H9 (cell line): ENCODE measurements around the gene SLC39A2. TPM values are rescaled to one million over a fixed set of nuclear protein-coding genes. Genes with fewer than 3 reads are reported as not detected.

Experiments used
- DNase-seq: peaks from one replicate; pipeline ENCODE4 v3.0.0-alpha.2; 2017
- H2AFZ ChIP-seq: one replicate; pipeline ENCODE4 v1.6.1; 2013; ENCODE audit warnings: mild to moderate bottlenecking, low read length, control low read depth, moderate library complexity
- H2AK5ac ChIP-seq: 2 replicates; pipeline ENCODE4 v1.6.1; 2013; ENCODE audit warnings: low read length, control low read depth, mixed read lengths; ENCODE audit not compliant: insufficient read length
- H2BK120ac ChIP-seq: one replicate; pipeline ENCODE4 v1.6.1; 2013; ENCODE audit warnings: low read depth, mild to moderate bottlenecking, low read length, control low read depth, inconsistent platforms; ENCODE audit not compliant: poor library complexity, severe bottlenecking
- H2BK12ac ChIP-seq: 2 replicates; pipeline ENCODE4 v1.6.1; 2013; ENCODE audit warnings: low read length, control low read depth, mixed read lengths, low read depth; ENCODE audit not compliant: insufficient read length
- H2BK15ac ChIP-seq: 2 replicates; pipeline ENCODE4 v1.6.1; 2013; ENCODE audit warnings: low read depth, low read length, control low read depth
- H2BK20ac ChIP-seq: one replicate; pipeline ENCODE4 v1.6.1; 2013; ENCODE audit warnings: low read depth, mild to moderate bottlenecking, low read length, control low read depth, inconsistent platforms; ENCODE audit not compliant: poor library complexity, severe bottlenecking
- H2BK5ac ChIP-seq: 2 replicates; pipeline ENCODE4 v1.6.1; 2013; ENCODE audit warnings: low read length, control low read depth, mixed read lengths; ENCODE audit not compliant: insufficient read length
- H3K14ac ChIP-seq: 2 replicates; pipeline ENCODE4 v1.6.1; 2013; ENCODE audit warnings: low read length, control low read depth; ENCODE audit not compliant: insufficient read depth
- H3K18ac ChIP-seq: 2 replicates; pipeline ENCODE4 v1.6.1; 2013; ENCODE audit warnings: low read depth, mild to moderate bottlenecking, mixed read lengths, low read length, control low read depth; ENCODE audit not compliant: insufficient read length
- H3K23ac ChIP-seq: 2 replicates; pipeline ENCODE4 v1.6.1; 2013; ENCODE audit warnings: low read length, control low read depth, mixed read lengths, low read depth; ENCODE audit not compliant: insufficient read length
- H3K23me2 ChIP-seq: 2 replicates; pipeline ENCODE4 v1.6.1; 2013; ENCODE audit warnings: low read depth, mild to moderate bottlenecking, mixed read lengths, low read length, control low read depth; ENCODE audit not compliant: insufficient read length, poor library complexity, severe bottlenecking
- H3K27ac ChIP-seq: 2 replicates; pipeline ENCODE4 v1.5.1; 2013; ENCODE audit warnings: low read length, control low read depth, mixed read lengths, low read depth; ENCODE audit not compliant: insufficient read length
- H3K27me3 ChIP-seq: 2 replicates; pipeline ENCODE4 v1.6.1; 2013; ENCODE audit warnings: low read length, control low read depth, inconsistent platforms; ENCODE audit not compliant: insufficient read depth
- H3K4ac ChIP-seq: 2 replicates; pipeline ENCODE4 v1.6.1; 2013; ENCODE audit warnings: low read depth, mild to moderate bottlenecking, control low read depth, inconsistent platforms, low read length, moderate library complexity
- H3K4me1 ChIP-seq: 2 replicates; pipeline ENCODE4 v1.6.1; 2013; ENCODE audit warnings: low read length, control low read depth, inconsistent platforms; ENCODE audit not compliant: insufficient read depth
- H3K4me2 ChIP-seq: 2 replicates; pipeline ENCODE4 v1.6.1; 2013; ENCODE audit warnings: low read length, control low read depth, mixed read lengths; ENCODE audit not compliant: insufficient read length, insufficient read depth
- H3K56ac ChIP-seq: 2 replicates; pipeline ENCODE4 v1.6.1; 2013; ENCODE audit warnings: low read depth, mild to moderate bottlenecking, mixed read lengths, low read length, control low read depth; ENCODE audit not compliant: insufficient read length
- H3K79me1 ChIP-seq: 2 replicates; pipeline ENCODE4 v1.6.1; 2013; ENCODE audit warnings: low read depth, mild to moderate bottlenecking, moderate library complexity, low read length, control low read depth, inconsistent platforms; ENCODE audit not compliant: insufficient read depth, poor library complexity, severe bottlenecking
- H3K79me2 ChIP-seq: 2 replicates; pipeline ENCODE4 v1.6.1; 2013; ENCODE audit warnings: low read length, control low read depth, inconsistent platforms; ENCODE audit not compliant: insufficient read depth
- H3K9ac ChIP-seq: 2 replicates; pipeline ENCODE4 v1.6.1; 2013; ENCODE audit warnings: low read length, control low read depth, mixed read lengths; ENCODE audit not compliant: insufficient read length; ENCODE audit errors: extremely low read depth
- H3K9me3 ChIP-seq: one replicate; pipeline ENCODE4 v1.6.1; 2013; ENCODE audit warnings: low read depth, low read length, inconsistent platforms; ENCODE audit not compliant: control insufficient read depth
- H3T11ph ChIP-seq: one replicate; pipeline ENCODE4 v1.6.1; 2013; ENCODE audit warnings: mild to moderate bottlenecking, low read length, control low read depth, inconsistent platforms
- H4K20me1 ChIP-seq: one replicate; pipeline ENCODE4 v1.6.1; 2013; ENCODE audit not compliant: control insufficient read depth, insufficient read length, insufficient read depth
- H4K5ac ChIP-seq: 2 replicates; pipeline ENCODE4 v1.6.1; 2013; ENCODE audit warnings: low read depth, mild to moderate bottlenecking, mixed read lengths, low read length, control low read depth; ENCODE audit not compliant: insufficient read length
- H4K8ac ChIP-seq: replicated peaks from 2 replicates; pipeline ENCODE4 v1.6.1; 2013; ENCODE audit warnings: low read length, control low read depth, mixed read lengths, low read depth; ENCODE audit not compliant: insufficient read length
- H4K91ac ChIP-seq: 2 replicates; pipeline ENCODE4 v1.6.1; 2013; ENCODE audit warnings: low read depth, mild to moderate bottlenecking, moderate library complexity, mixed read lengths, low read length, control low read depth; ENCODE audit not compliant: insufficient read length
- H3K27ac Mint-ChIP-seq, 3 experiments: 2 replicates in 2 of 3; 3 replicates in 1 of 3; pipeline ENCODE4 v1.8.0; 2020 to 2021; ENCODE audit warnings: mixed read lengths in 3 of 3, mild to moderate bottlenecking in 1 of 3, moderate library complexity in 1 of 3
- H3K27me3 Mint-ChIP-seq: 2 replicates; pipeline ENCODE4 v1.8.0; 2021; ENCODE audit warnings: low read depth, mild to moderate bottlenecking, moderate library complexity, mixed read lengths
- H3K36me3 Mint-ChIP-seq, 3 experiments: 2 replicates in 2 of 3; 3 replicates in 1 of 3; pipeline ENCODE4 v1.8.0; 2020 to 2021; ENCODE audit warnings: low read depth in 3 of 3, mixed read lengths in 3 of 3; ENCODE audit not compliant: insufficient read depth in 1 of 3
- H3K4me1 Mint-ChIP-seq, 2 experiments: 2 replicates each; pipeline ENCODE4 v1.8.0; 2020; ENCODE audit warnings: mixed read lengths in 2 of 2
- H3K4me3 Mint-ChIP-seq, 2 experiments: 2 replicates in 1 of 2; 3 replicates in 1 of 2; pipeline ENCODE4 v1.8.0; 2020 to 2021; ENCODE audit warnings: mild to moderate bottlenecking in 2 of 2, mixed read lengths in 2 of 2, moderate library complexity in 1 of 2
- H3K9me3 Mint-ChIP-seq, 2 experiments: 2 replicates in 1 of 2; 3 replicates in 1 of 2; pipeline ENCODE4 v1.8.0; 2020; ENCODE audit warnings: mild to moderate bottlenecking in 2 of 2, mixed read lengths in 2 of 2, moderate library complexity in 1 of 2
- CTCF ChIP-seq: fragments of 200-600 bp; sonication (generic); conservative IDR thresholded peaks from 3 replicates; pipeline ENCODE4 v1.8.0; 2021; ENCODE audit warnings: antibody characterized with exemption, mild to moderate bottlenecking
- WGBS: extraction: QIAGEN DNeasy Blood & Tissue Kit; methylation state at CpG from one replicate; pipeline ENCODE4 v1.1.7; 2013; ENCODE audit warnings: missing lambda C conversion rate, low lambda C conversion rate, mixed read lengths; ENCODE audit not compliant: insufficient read length; ENCODE audit errors: extremely low coverage; 5-methylcytosine and 5-hydroxymethylcytosine counted together
- total RNA-seq: library from RNA; stranded (reverse); gene quantifications from 2 replicates; pipeline ENCODE4 v1.2.1, GENCODE V29; 2021

SLC39A2 gene
- total RNA-seq, 1 experiment from 2014 or later, result not detected

GRCh38 chr14:20997564-20997963 lies 1.5 kb upstream of the SLC39A2 start:
- no peaks in the 10 kb centered on the region for H3K9me3 Mint-ChIP-seq
- no peak overlapping the region for H3K56ac ChIP-seq
- H3K23me2 ChIP-seq, result no peaks in the 10 kb centered on the region

More at GRCh38 chr14:20997564-20997963, 1.5 kb upstream of the SLC39A2 start:
- Histone ChIP-seq H3K4ac (no peak overlapping the region), H3T11ph (no peak overlapping the region), H3K23ac (no peak overlapping the region), H3K27ac (no peak overlapping the region), H4K5ac (no peak overlapping the region), H2BK12ac (no peak overlapping the region), H2BK120ac (no peak overlapping the region), H4K8ac (no peak overlapping the region), H3K79me1 (no peaks in the 10 kb centered on the region), H3K79me2 (no peaks in the 10 kb centered on the region), H2AFZ (no peak overlapping the region), H3K4me1 (no peaks in the 10 kb centered on the region), H3K18ac (no peak overlapping the region), H3K14ac (no peak overlapping the region), H2BK5ac (no peak overlapping the region), H2AK5ac (no peak overlapping the region), H3K4me2 (no peak overlapping the region), H4K91ac (no peak overlapping the region), H3K27me3 (no peaks in the 10 kb centered on the region), H3K9ac (no peak overlapping the region), H2BK20ac (no peak overlapping the region), H4K20me1 (no peaks in the 10 kb centered on the region), H3K9me3 (no peaks in the 10 kb centered on the region), H2BK15ac (no peak overlapping the region)
- TF ChIP-seq CTCF, result no peak
- Mint-ChIP-seq H3K27ac (peak overlapping the region in 1 of 3 experiments; percentile 26; a peak in 1 of 7 replicates), H3K4me3 (no peak overlapping the region), H3K27me3 (no peaks in the 10 kb centered on the region; the same call in 1 of the 2 replicates), H3K36me3 (peaks cover 25 to 45% (median 40%) of the 10 kb centered on the region in 3 experiments; a peak in 6 of 7 replicates), H3K4me1 (peaks cover 17 to 19% of the 10 kb centered on the region in 2 experiments)
- no peak for DNase-seq
- WGBS, result no CpG with 5 or more reads among the region's 6 CpGs
